Trophoblast cell (in vitro differentiated cells and primary cell): Measurements from ENCODE around the gene PPP1R15B.
A peak's percentile ranks its signal among the peaks of the same experiment; 100 is the strongest.

Experiments
- DNase-seq, 2 donors: peaks; one replicate each; pipeline ENCODE4 v3.0.0-alpha.2; 2016
- H2AFZ ChIP-seq: 2 replicates; pipeline ENCODE4 v1.6.1; 2013; ENCODE audit warnings: low read length, moderate library complexity, mild to moderate bottlenecking; ENCODE audit not compliant: insufficient read depth, poor library complexity
- H2AK5ac ChIP-seq: 2 replicates; pipeline ENCODE4 v1.6.1; 2013; ENCODE audit warnings: mild to moderate bottlenecking, low read length
- H2BK120ac ChIP-seq: 2 replicates; pipeline ENCODE4 v1.6.1; 2013; ENCODE audit warnings: low read length, mild to moderate bottlenecking, moderate library complexity; ENCODE audit not compliant: insufficient read depth, poor library complexity
- H2BK12ac ChIP-seq: 2 replicates; pipeline ENCODE4 v1.6.1; 2013; ENCODE audit warnings: mild to moderate bottlenecking, low read length, moderate library complexity
- H2BK5ac ChIP-seq: 2 replicates; pipeline ENCODE4 v1.6.1; 2013; ENCODE audit warnings: low read length, low read depth, moderate library complexity, mild to moderate bottlenecking; ENCODE audit not compliant: poor library complexity
- H3K14ac ChIP-seq: 2 replicates; pipeline ENCODE4 v1.6.1; 2013; ENCODE audit warnings: mild to moderate bottlenecking, low read length
- H3K18ac ChIP-seq: 2 replicates; pipeline ENCODE4 v1.6.1; 2013; ENCODE audit warnings: mild to moderate bottlenecking, low read length
- H3K23ac ChIP-seq: 2 replicates; pipeline ENCODE4 v1.6.1; 2013; ENCODE audit warnings: low read length
- H3K27ac ChIP-seq: 2 replicates; pipeline ENCODE4 v1.5.1; 2013; ENCODE audit warnings: low read depth, mild to moderate bottlenecking, inconsistent platforms, low read length, moderate library complexity
- H3K27me3 ChIP-seq: 2 replicates; pipeline ENCODE4 v1.6.1; 2013; ENCODE audit warnings: inconsistent platforms, mild to moderate bottlenecking, low read length, moderate library complexity; ENCODE audit not compliant: insufficient read depth
- H3K36me3 ChIP-seq, 2 experiments: 1 replicate in 1 of 2; 2 replicates in 1 of 2; pipeline ENCODE4 v1.6.1; 2013; ENCODE audit warnings: low read length in 2 of 2, mild to moderate bottlenecking in 2 of 2, moderate library complexity in 1 of 2; ENCODE audit not compliant: insufficient read depth in 2 of 2, control insufficient read depth in 1 of 2
- H3K4ac ChIP-seq: 2 replicates; pipeline ENCODE4 v1.6.1; 2013; ENCODE audit warnings: low read depth, mild to moderate bottlenecking, low read length, moderate library complexity
- H3K4me1 ChIP-seq, 2 experiments: 1 replicate in 1 of 2; 2 replicates in 1 of 2; pipeline ENCODE4 v1.6.1; 2013; ENCODE audit warnings: low read length in 2 of 2, mild to moderate bottlenecking in 2 of 2, moderate library complexity in 1 of 2; ENCODE audit not compliant: insufficient read depth in 2 of 2, control insufficient read depth in 1 of 2
- H3K4me2 ChIP-seq: 2 replicates; pipeline ENCODE4 v1.6.1; 2013; ENCODE audit warnings: inconsistent platforms, mild to moderate bottlenecking, low read length, moderate library complexity
- H3K4me3 ChIP-seq: 2 replicates; pipeline ENCODE4 v1.5.1; 2013; ENCODE audit warnings: mild to moderate bottlenecking, low read depth, low read length, inconsistent platforms
- H3K79me1 ChIP-seq: one replicate; pipeline ENCODE4 v1.6.1; 2013; ENCODE audit warnings: low read length
- H3K79me2 ChIP-seq: 2 replicates; pipeline ENCODE4 v1.6.1; 2013; ENCODE audit warnings: low read length, mild to moderate bottlenecking; ENCODE audit not compliant: control insufficient read depth, insufficient read depth, poor library complexity
- H3K9ac ChIP-seq: 2 replicates; pipeline ENCODE4 v1.6.1; 2013; ENCODE audit warnings: mild to moderate bottlenecking, low read length
- H3K9me3 ChIP-seq: 2 replicates; pipeline ENCODE4 v1.6.1; 2013; ENCODE audit warnings: low read depth, mild to moderate bottlenecking, control low read depth, inconsistent platforms, low read length; ENCODE audit not compliant: insufficient read depth
- H4K12ac ChIP-seq: 2 replicates; pipeline ENCODE4 v1.6.1; 2013; ENCODE audit warnings: low read depth, mild to moderate bottlenecking, low read length, moderate library complexity
- H4K8ac ChIP-seq: 2 replicates; pipeline ENCODE4 v1.6.1; 2013; ENCODE audit warnings: low read depth, mild to moderate bottlenecking, low read length, moderate library complexity
- H4K91ac ChIP-seq: one replicate; pipeline ENCODE4 v1.6.1; 2013; ENCODE audit warnings: low read depth, mild to moderate bottlenecking, low read length, moderate library complexity
- WGBS: extraction: QIAGEN DNeasy Blood & Tissue Kit; methylation state at CpG from one replicate; pipeline ENCODE4 v1.1.7; 2013; ENCODE audit warnings: missing lambda C conversion rate; ENCODE audit not compliant: insufficient read length, insufficient coverage; ENCODE audit errors: extremely low coverage; 5-methylcytosine and 5-hydroxymethylcytosine counted together

Gene PPP1R15B

DNA sequence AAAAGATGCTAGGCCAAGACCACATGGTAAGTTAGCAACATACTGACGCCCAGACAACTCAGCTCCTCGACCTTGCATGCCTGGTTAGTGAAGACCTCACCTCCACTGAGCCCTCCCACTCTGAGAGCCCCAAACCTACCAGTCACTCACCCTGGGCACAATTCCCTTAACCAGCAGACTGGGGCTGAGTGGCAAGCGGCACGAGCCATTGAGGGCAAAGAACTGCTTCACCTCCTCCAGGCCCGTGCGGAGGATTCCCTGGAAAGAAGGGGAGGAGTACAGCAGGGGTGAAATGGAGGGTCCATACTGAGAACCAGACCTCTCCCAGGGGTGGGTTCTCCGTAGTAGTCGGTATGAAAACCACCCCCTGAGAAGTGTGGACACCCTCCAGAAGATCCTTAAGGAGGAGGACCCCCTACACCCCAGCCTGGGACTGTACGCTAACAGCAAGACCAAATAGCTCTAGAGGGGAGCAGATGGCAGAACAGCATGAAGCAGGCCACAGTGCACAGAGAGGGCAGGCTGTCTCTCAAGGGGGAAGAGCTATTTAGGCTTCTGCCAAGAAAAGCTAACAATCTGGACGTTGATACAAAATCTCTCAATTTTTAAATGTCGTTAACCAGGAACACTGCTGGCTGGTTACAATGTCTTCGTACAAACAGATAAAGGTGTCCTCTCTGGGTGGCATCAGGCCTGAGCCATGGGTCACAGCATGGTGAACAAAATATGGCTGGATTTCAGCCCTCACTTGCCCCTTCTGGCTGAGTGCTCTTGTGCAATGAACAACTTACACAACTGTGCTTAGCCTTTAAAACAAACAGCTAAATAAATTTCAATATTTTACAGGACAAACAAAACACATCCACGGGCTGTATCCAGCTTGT is 31.0 kb upstream of the PPP1R15B start:
- Histone ChIP-seq H2BK12ac (peak overlapping the region; percentile 56), H4K91ac (peak overlapping the region; percentile 63), H3K18ac (peak overlapping the region; percentile 51), H4K12ac (no peak overlapping the region), H3K27me3 (no peaks in the 10 kb centered on the region), H2AK5ac (no peak overlapping the region), H3K23ac (no peak overlapping the region), H3K4me2 (no peak overlapping the region), H3K79me2 (no peaks in the 10 kb centered on the region), H3K14ac (no peak overlapping the region), H4K8ac (peak overlapping the region; percentile 15), H3K27ac (peak overlapping the region; percentile 16), H2BK120ac (peak overlapping the region; percentile 13), H2AFZ (no peak overlapping the region), H3K79me1 (peaks cover 13% of the 10 kb centered on the region), H3K4me3 (no peak overlapping the region), H2BK5ac (peak overlapping the region; percentile 26), H3K4ac (peak overlapping the region; percentile 8), H3K9me3 (no peaks in the 10 kb centered on the region), H3K36me3 (peaks cover 17 to 28% of the 10 kb centered on the region in 2 experiments), H3K9ac (no peak overlapping the region), H3K4me1 (peaks cover 18 to 32% of the 10 kb centered on the region in 2 experiments)
- WGBS, result no CpG with 5 or more reads among the region's 13 CpGs
- no peak for DNase-seq

DNA sequence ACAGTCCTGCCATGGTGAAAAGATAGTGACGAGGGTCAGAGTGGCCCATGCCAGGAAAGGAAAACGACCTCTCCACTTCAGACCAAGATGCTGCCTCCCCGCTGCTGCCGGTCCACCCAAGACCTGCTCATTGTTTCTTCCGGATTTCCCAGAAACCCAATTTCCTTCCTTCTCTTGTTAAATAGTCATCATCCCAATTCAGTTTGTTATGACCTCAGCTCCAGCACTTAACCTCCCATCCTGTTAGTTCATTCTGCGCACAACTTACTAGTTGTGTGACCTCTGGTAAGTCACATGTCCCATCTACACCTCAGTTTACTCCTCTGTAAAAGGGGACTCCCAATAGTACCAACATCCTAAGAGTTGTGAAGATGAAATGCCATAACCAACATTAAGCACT is 29.9 kb upstream of the PPP1R15B start:
- Histone ChIP-seq H3K23ac (no peak overlapping the region), H2BK12ac (no peak overlapping the region)

DNA sequence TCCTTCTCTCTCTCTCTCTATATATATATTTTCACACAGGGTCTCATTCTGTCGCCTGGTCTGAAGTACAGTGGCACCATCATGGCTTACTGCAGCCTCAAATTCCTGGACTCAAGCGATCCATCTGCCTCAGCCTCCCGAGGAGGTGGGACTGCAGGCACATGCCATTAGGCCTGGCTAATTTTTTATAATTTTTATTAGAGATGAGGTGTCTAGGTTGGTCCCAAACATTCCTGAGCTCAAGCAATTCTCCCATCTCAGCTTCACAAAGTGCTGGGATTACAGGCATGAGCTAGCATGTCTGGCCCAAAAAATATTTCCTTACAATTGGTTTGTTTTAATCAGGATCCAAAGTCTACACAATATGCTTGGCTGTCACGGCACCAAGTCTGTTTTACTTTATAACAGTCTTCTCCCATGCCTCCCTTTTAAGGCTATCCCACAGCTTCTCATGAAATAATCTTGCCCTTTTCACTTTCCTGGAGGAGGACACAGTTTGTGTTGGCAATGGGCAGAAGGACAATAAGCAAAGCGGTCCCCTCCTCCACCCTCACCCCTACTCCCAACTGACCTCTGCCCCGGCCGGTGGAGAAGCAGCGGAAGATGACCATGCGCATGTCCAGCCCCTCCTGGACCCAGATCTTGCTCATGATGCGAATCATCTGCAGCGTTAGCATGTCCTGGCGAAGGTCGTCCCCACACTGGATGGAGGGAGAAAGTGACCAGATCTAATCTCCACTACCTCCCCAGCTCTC is 28.2 kb upstream of the PPP1R15B start:
- H2BK12ac ChIP-seq, result peak overlapping the region; percentile 67
- H2BK5ac ChIP-seq, result no peak overlapping the region
- no peak overlapping the region for H3K14ac ChIP-seq
- no peak overlapping the region for H2AK5ac ChIP-seq
- H2BK120ac ChIP-seq, result no peak overlapping the region
- no peak overlapping the region for H3K4me3 ChIP-seq
- peaks cover 8 to 20% of the 10 kb centered on the region in 2 experiments for H3K36me3 ChIP-seq
- H3K9ac ChIP-seq, result no peak overlapping the region
- no peak overlapping the region for H3K4ac ChIP-seq
- no peak overlapping the region for H3K4me2 ChIP-seq
- no peak overlapping the region for H3K27ac ChIP-seq
- H3K18ac ChIP-seq, result no peak overlapping the region
- no peaks in the 10 kb centered on the region for H3K27me3 ChIP-seq
- peak overlapping the region; percentile 8 for H4K91ac ChIP-seq
- H4K8ac ChIP-seq, result no peak overlapping the region
- no peak overlapping the region for H4K12ac ChIP-seq
- no peak overlapping the region for H3K23ac ChIP-seq
- no peaks in the 10 kb centered on the region for H3K79me2 ChIP-seq
- no CpG with 5 or more reads among the region's 13 CpGs for WGBS
- H2AFZ ChIP-seq, result no peak overlapping the region
- no peak for DNase-seq
- no peaks in the 10 kb centered on the region for H3K9me3 ChIP-seq
- H3K4me1 ChIP-seq, result peaks cover 18 to 34% of the 10 kb centered on the region in 2 experiments
- peaks cover 13% of the 10 kb centered on the region for H3K79me1 ChIP-seq

More for the DNA sequence above, 29.9 kb upstream of the PPP1R15B start:
- no peak overlapping the region for H3K27ac ChIP-seq
- no peak overlapping the region for H3K18ac ChIP-seq
- no peak overlapping the region for H3K4ac ChIP-seq
- no peak overlapping the region for H4K12ac ChIP-seq
- no peak overlapping the region for H2AFZ ChIP-seq
- H3K14ac ChIP-seq, result no peak overlapping the region
- H3K9ac ChIP-seq, result no peak overlapping the region
- no CpG with 5 or more reads among the region's 6 CpGs for WGBS
- no peak overlapping the region for H4K8ac ChIP-seq
- H2BK5ac ChIP-seq, result no peak overlapping the region
- H2AK5ac ChIP-seq, result no peak overlapping the region
- no peak overlapping the region for H2BK120ac ChIP-seq
- no peaks in the 10 kb centered on the region for H3K9me3 ChIP-seq
- peaks cover 9 to 20% of the 10 kb centered on the region in 2 experiments for H3K36me3 ChIP-seq
- no peaks in the 10 kb centered on the region for H3K79me2 ChIP-seq
- no peak overlapping the region for H3K4me2 ChIP-seq
- no peak overlapping the region for H4K91ac ChIP-seq
- no peak for DNase-seq
- H3K4me3 ChIP-seq, result no peak overlapping the region
- no peaks in the 10 kb centered on the region for H3K27me3 ChIP-seq
- peaks cover 18 to 33% of the 10 kb centered on the region in 2 experiments for H3K4me1 ChIP-seq
- peaks cover 13% of the 10 kb centered on the region for H3K79me1 ChIP-seq

DNA sequence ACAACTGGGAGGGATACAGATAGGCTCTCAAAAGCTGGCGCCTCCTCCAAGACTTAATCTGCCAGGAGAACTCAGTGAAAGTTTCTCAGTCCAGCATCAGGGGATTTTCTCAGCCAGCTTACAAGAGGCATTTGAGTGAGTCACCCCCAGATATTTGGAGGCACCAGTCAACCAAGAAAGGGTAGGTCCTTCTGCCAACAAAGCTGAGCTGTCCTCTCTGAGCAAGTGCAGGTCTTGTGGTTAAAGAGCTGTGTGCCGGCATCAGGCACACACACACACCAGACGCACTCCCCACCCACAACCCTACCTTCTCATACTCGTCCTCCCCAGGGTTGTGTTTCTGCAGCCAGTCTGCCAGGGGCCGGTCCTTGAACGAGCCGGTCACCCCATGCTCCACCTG is 27.0 kb upstream of the PPP1R15B start:
- WGBS, result no CpG with 5 or more reads among the region's 7 CpGs
- no peak overlapping the region for H3K4me3 ChIP-seq

More for the DNA sequence above, 27.0 kb upstream of the PPP1R15B start:
- DNase-seq, result peak; percentile 53 to 63
- no peaks in the 10 kb centered on the region for H3K9me3 ChIP-seq
- no peaks in the 10 kb centered on the region for H3K27me3 ChIP-seq
- no peak overlapping the region for H3K18ac ChIP-seq
- H3K4ac ChIP-seq, result no peak overlapping the region
- H2BK12ac ChIP-seq, result peak overlapping the region; percentile 61
- peak overlapping the region; percentile 2 for H2AK5ac ChIP-seq
- H2BK120ac ChIP-seq, result no peak overlapping the region
- peak overlapping the region; percentile 1 for H3K14ac ChIP-seq
- H3K27ac ChIP-seq, result peak overlapping the region; percentile 44
- no peaks in the 10 kb centered on the region for H3K79me2 ChIP-seq
- H4K8ac ChIP-seq, result no peak overlapping the region
- H2AFZ ChIP-seq, result no peak overlapping the region
- peaks cover 12% of the 10 kb centered on the region for H3K79me1 ChIP-seq
- no peak overlapping the region for H4K12ac ChIP-seq
- H3K36me3 ChIP-seq, result peaks cover 16 to 26% of the 10 kb centered on the region in 2 experiments
- H4K91ac ChIP-seq, result peak overlapping the region; percentile 57
- H3K23ac ChIP-seq, result no peak overlapping the region
- no peak overlapping the region for H3K9ac ChIP-seq
- H3K4me2 ChIP-seq, result no peak overlapping the region
- H2BK5ac ChIP-seq, result no peak overlapping the region
- peaks cover 17 to 28% of the 10 kb centered on the region in 2 experiments for H3K4me1 ChIP-seq
